Activated CD4-positive, alpha-beta T cell treated with anti-CD3 and anti-CD28 coated beads for 36 hours (primary cell): ENCODE measurements around the gene RNGTT. TPM values are rescaled to one million over a fixed set of nuclear protein-coding genes. Genes with fewer than 3 reads are reported as not detected.
"Not testable (repeated sequence)": the region's sequence is repeated elsewhere in the genome, so short reads cannot be mapped to it uniquely, and the experiment has no call there.

ENCODE experiments used
- ATAC-seq: fragments of 200-7000 bp; cut with Tn5 transposase; one replicate; pipeline ENCODE4 v1.10.0; 2021; ENCODE audit warnings: mild to moderate bottlenecking, moderate library complexity
- CTCF ChIA-PET: fragments of 350-600 bp; sonication (Branson Sonifier 250); formaldehyde crosslinking; loops from one replicate; lab custom pipeline; 2021; ENCODE audit warnings: antibody characterized with exemption; lab: Charles Lee
- POLR2A ChIA-PET: fragments of 350-600 bp; sonication (Branson Sonifier 250); formaldehyde crosslinking; loops from one replicate; lab custom pipeline; 2021; ENCODE audit warnings: antibody characterized with exemption, inconsistent platforms; lab: Charles Lee
- DNase-seq: peaks from one replicate; pipeline ENCODE4 v3.0.0-alpha.2; 2020
- H3K27ac Mint-ChIP-seq: one replicate; pipeline ENCODE4 v1.8.0; 2021; ENCODE audit warnings: mixed read lengths
- H3K27me3 Mint-ChIP-seq: one replicate; pipeline ENCODE4 v1.8.0; 2021; ENCODE audit warnings: mixed read lengths
- H3K36me3 Mint-ChIP-seq: one replicate; pipeline ENCODE4 v1.8.0; 2021; ENCODE audit warnings: low read depth, mixed read lengths
- H3K4me1 Mint-ChIP-seq: one replicate; pipeline ENCODE4 v1.8.0; 2021; ENCODE audit warnings: mixed read lengths
- H3K4me3 Mint-ChIP-seq: one replicate; pipeline ENCODE4 v1.8.0; 2021; ENCODE audit warnings: mild to moderate bottlenecking, moderate library complexity, mixed read lengths
- H3K9me3 Mint-ChIP-seq: one replicate; pipeline ENCODE4 v1.8.0; 2021; ENCODE audit warnings: low read depth, mixed read lengths
- intact Hi-C, 2 experiments: fragments of 100-400 bp; cut with DNase I in 1 of 2; cut with micrococcal nuclease in 1 of 2; formaldehyde crosslinking; loops; one replicate each; pipeline versions ENCODE4 v1.14.2 to v1.15.1; 2022 to 2024; cut with DNase I, micrococcal nuclease
- total RNA-seq, 2 experiments: library from RNA; stranded (reverse); gene quantifications; one replicate each; pipeline ENCODE4 v1.2.3, GENCODE V29; 2021

The RNGTT gene
- total RNA-seq, 2 experiments from 2014 or later: 17.5 to 21.5 TPM

DNA sequence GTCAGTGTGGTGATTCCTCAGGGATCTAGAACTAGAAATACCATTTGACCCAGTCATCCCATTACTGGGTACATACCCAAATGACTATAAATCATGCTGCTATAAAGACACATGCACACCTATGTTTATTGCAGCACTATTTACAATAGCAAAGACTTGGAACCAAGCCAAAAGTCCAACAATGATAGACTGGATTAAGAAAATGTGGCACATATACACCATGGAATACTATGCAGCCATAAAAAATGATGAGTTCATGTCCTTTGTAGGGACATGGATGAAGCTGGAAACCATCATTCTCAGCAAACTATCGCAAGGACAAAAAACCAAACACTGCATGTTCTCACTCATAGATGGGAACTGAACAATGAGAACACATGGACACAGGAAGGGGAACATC, 247.0 kb downstream of the RNGTT start:
- H3K9me3 Mint-ChIP-seq, POLR2A ChIA-PET, H3K4me3 Mint-ChIP-seq, H3K27me3 Mint-ChIP-seq, DNase-seq, H3K27ac Mint-ChIP-seq, ATAC-seq, H3K4me1 Mint-ChIP-seq, intact Hi-C loops: not testable (repeated sequence)
- peaks cover 19% of the 10 kb centered on the region for H3K36me3 Mint-ChIP-seq
- CTCF ChIA-PET: interaction anchor here (1.5 kb wide), 1 partner anchor 12 kb away, joined by 8 read pairs; no protein-coding TSS in a partner anchor

GRCh38 chr6:88712243-88712936, 251.0 kb downstream of the RNGTT start:
- no peak overlapping the region for H3K4me3 Mint-ChIP-seq
- CTCF ChIA-PET: interaction anchor here (0.7 kb wide), 2 partner anchors 57 to 159 kb away, joined by 3 read pairs; no protein-coding TSS in a partner anchor
- H3K36me3 Mint-ChIP-seq: peaks cover 13% of the 10 kb centered on the region
- no peaks in the 10 kb centered on the region for H3K27me3 Mint-ChIP-seq
- peaks cover 4% of the 10 kb centered on the region for H3K4me1 Mint-ChIP-seq
- no peak overlapping the region for H3K27ac Mint-ChIP-seq
- H3K9me3 Mint-ChIP-seq: no peaks in the 10 kb centered on the region
- POLR2A ChIA-PET: no interaction called here
- DNase-seq (no peak), ATAC-seq (no peak)
- intact Hi-C loops: no loop called here

DNA sequence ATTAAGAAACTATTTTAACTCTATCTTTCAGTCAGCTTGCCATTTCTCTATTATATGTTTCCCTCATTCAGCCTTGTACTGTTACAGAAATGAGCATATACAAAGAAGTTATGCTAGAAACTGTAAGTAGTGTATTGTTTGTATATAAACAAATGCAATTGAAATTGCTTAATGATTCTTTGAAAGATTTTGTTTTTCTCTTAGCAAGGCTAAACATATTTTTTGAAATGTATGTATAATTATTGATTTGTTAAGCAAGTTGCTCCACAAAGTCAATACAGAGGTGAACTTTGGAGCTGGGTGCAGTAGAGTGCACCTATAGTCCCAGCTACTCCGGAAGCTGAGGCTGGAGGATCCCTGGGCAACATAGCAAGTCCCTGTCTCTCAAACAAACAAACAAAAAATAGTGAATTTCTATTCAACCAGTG, 253.6 kb downstream of the RNGTT start:
- Mint-ChIP-seq H3K36me3 (peaks cover 7% of the 10 kb centered on the region), H3K27me3 (no peaks in the 10 kb centered on the region), H3K27ac (no peak overlapping the region), H3K4me1 (peaks cover 11% of the 10 kb centered on the region), H3K9me3 (no peaks in the 10 kb centered on the region), H3K4me3 (no peak overlapping the region)
- ATAC-seq: no peak
- CTCF ChIA-PET: no interaction called here
- intact Hi-C loops: no loop called here
- POLR2A ChIA-PET: no interaction called here
- DNase-seq: no peak

- intact Hi-C loops: no loop called here
- H3K27ac Mint-ChIP-seq: no peak overlapping the region
- peaks cover 3% of the 10 kb centered on the region for H3K9me3 Mint-ChIP-seq
- ChIA-PET CTCF (no interaction called here), POLR2A (interaction anchor here (0.6 kb wide), 1 partner anchor 163 kb away, joined by 3 read pairs; no protein-coding TSS in a partner anchor)
- no peaks in the 10 kb centered on the region for H3K27me3 Mint-ChIP-seq
- DNase-seq (no peak), ATAC-seq (no peak)
- peaks cover 18% of the 10 kb centered on the region for H3K4me1 Mint-ChIP-seq
- peaks cover 6% of the 10 kb centered on the region for H3K36me3 Mint-ChIP-seq
- H3K4me3 Mint-ChIP-seq: no peak overlapping the region
Observed at GRCh38 chr6:88708197-88708744, 255.1 kb downstream of the RNGTT start.

- ATAC-seq: peak; percentile 51
- peaks cover 3% of the 10 kb centered on the region for H3K9me3 Mint-ChIP-seq
- no peaks in the 10 kb centered on the region for H3K27me3 Mint-ChIP-seq
- CTCF ChIA-PET: no interaction called here
- H3K27ac Mint-ChIP-seq: no peak overlapping the region
- peaks cover 10% of the 10 kb centered on the region for H3K36me3 Mint-ChIP-seq
- H3K4me3 Mint-ChIP-seq: no peak overlapping the region
- DNase-seq: no peak
- peaks cover 19% of the 10 kb centered on the region for H3K4me1 Mint-ChIP-seq
- intact Hi-C loops: no loop called here
- POLR2A ChIA-PET: no interaction called here
Observed at GRCh38 chr6:88705601-88706000, 257.8 kb downstream of the RNGTT start.

DNA sequence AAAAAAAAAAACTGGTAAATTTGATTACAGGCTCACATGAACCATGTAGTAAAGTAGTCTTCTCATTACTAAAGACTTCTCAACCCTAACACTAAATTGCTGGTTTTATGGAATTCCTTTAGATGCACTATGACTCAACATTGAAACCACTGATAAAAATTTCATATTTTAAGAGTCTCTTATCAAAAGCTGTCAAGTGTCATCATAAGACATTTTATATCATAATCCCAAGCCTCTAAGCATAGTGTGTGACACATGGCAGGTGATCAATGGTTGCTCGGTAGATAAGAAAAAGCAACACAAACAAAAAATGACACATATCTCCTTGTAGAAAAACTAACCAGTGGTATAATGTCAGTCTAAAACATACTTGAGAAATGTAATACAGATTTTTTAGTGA, 258.4 kb downstream of the RNGTT start:
- ChIA-PET POLR2A (no interaction called here), CTCF (no interaction called here)
- Mint-ChIP-seq H3K36me3 (peaks cover 10% of the 10 kb centered on the region), H3K27ac (no peak overlapping the region), H3K4me1 (peaks cover 24% of the 10 kb centered on the region), H3K4me3 (no peak overlapping the region), H3K9me3 (peaks cover 3% of the 10 kb centered on the region), H3K27me3 (no peaks in the 10 kb centered on the region)
- intact Hi-C loops: no loop called here
- ATAC-seq (peak; percentile 51), DNase-seq (no peak)

DNA sequence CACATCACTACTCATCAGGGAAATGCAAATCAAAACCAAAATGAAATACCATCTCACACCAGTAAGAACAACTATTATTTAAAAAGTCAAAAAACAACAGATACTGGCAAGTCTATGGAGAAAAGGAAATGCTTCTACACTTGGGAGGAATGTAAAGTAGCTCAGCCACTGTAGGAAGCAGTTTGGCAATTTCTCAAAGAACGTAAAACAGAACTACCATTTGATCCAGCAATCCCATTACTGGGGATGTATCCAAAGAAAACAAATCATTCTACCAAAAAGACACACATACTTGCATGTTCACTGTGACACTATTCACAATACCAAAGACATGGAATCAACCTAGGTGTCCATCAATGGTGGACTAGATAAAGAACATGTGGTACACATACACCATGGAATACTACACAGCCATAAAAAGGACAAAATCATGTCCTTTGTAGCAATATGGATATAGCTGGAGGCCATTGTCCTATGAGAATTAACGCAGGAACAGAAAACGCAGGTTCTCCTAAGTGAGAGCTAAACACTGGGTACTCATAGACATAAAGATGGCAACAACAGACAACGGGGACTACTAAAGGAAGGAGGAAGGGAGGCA, 260.4 kb downstream of the RNGTT start:
- ATAC-seq (no peak), DNase-seq (no peak)
- H3K4me3 Mint-ChIP-seq: no peak overlapping the region
- peaks cover 10% of the 10 kb centered on the region for H3K36me3 Mint-ChIP-seq
- no peak overlapping the region for H3K27ac Mint-ChIP-seq
- POLR2A ChIA-PET: no interaction called here
- CTCF ChIA-PET: interaction anchor here (1.3 kb wide), 1 partner anchor 78 kb away, joined by 3 read pairs; no protein-coding TSS in a partner anchor
- H3K27me3 Mint-ChIP-seq: no peaks in the 10 kb centered on the region
- intact Hi-C loops: no loop called here
- H3K4me1 Mint-ChIP-seq: peaks cover 28% of the 10 kb centered on the region
- peaks cover 3% of the 10 kb centered on the region for H3K9me3 Mint-ChIP-seq

GRCh38 chr6:88698661-88699060, 264.8 kb downstream of the RNGTT start:
- no peak overlapping the region for H3K27ac Mint-ChIP-seq
- ChIA-PET POLR2A (no interaction called here), CTCF (no interaction called here)
- no peak for DNase-seq
- no peak overlapping the region for H3K4me3 Mint-ChIP-seq
- peaks cover 10% of the 10 kb centered on the region for H3K9me3 Mint-ChIP-seq
- peaks cover 13% of the 10 kb centered on the region for H3K4me1 Mint-ChIP-seq
- no peak for ATAC-seq
- intact Hi-C loops: no loop called here
- H3K27me3 Mint-ChIP-seq: no peaks in the 10 kb centered on the region
- H3K36me3 Mint-ChIP-seq: peaks cover 21% of the 10 kb centered on the region

DNA sequence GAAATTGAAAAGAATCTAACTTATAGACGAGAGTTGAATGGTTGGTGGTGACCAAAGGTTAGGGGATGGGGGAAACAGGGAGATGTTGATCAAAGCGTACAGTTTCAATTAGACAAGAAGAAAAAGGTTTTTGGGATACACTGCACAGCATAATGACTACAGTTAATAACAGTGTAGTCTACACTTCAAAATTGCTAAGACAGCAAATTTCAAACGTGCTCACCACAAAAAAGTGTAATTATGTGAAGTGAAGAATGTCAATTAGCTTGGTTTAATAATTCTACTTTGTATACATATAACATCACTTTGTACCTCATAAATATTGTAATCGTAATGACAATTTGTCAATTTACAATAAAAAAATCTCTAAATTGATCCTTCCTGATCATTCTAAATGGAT, 267.5 kb downstream of the RNGTT start:
- intact Hi-C loops: no loop called here
- DNase-seq: no peak
- Mint-ChIP-seq H3K9me3 (peaks cover 9% of the 10 kb centered on the region), H3K27ac (no peak overlapping the region), H3K27me3 (no peaks in the 10 kb centered on the region), H3K36me3 (peaks cover 23% of the 10 kb centered on the region), H3K4me3 (no peak overlapping the region), H3K4me1 (peaks cover 9% of the 10 kb centered on the region)
- ATAC-seq: no peak
- POLR2A ChIA-PET: no interaction called here
- CTCF ChIA-PET: no interaction called here

- intact Hi-C loops: no loop called here
- ATAC-seq (no peak), DNase-seq (no peak)
- POLR2A ChIA-PET: no interaction called here
- Mint-ChIP-seq H3K4me3 (no peak overlapping the region), H3K4me1 (no peaks in the 10 kb centered on the region), H3K27me3 (no peaks in the 10 kb centered on the region), H3K9me3 (peaks cover 3% of the 10 kb centered on the region), H3K36me3 (peaks cover 14% of the 10 kb centered on the region), H3K27ac (no peak overlapping the region)
- CTCF ChIA-PET: no interaction called here
Observed at GRCh38 chr6:88683734-88684133, 279.7 kb downstream of the RNGTT start.

GRCh38 chr6:88680654-88681053, 282.8 kb downstream of the RNGTT start:
- Mint-ChIP-seq H3K4me3 (no peak overlapping the region), H3K36me3 (peaks cover 18% of the 10 kb centered on the region), H3K27ac (no peak overlapping the region), H3K9me3 (no peaks in the 10 kb centered on the region), H3K4me1 (no peaks in the 10 kb centered on the region), H3K27me3 (no peaks in the 10 kb centered on the region)
- intact Hi-C loops: no loop called here
- POLR2A ChIA-PET: no interaction called here
- no peak for DNase-seq
- CTCF ChIA-PET: no interaction called here
- no peak for ATAC-seq

DNA sequence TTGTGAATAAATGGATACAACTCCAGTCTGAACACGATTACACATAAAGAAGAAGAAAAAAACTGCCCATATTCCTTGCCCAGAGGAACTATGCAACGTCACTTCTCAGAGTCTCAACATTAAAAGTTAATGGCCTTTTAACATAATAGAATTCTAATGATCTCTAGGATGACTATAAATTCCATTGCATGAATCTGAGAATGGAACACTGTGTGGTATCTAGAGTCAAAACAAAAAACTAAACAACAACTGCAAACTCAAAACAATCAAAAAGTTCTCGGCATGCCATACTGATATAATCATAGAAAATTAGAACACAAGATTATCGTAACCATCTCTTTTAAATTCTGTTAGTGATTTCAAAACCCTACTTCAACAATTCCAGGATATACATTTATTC, 283.6 kb downstream of the RNGTT start:
- Mint-ChIP-seq H3K4me1 (no peaks in the 10 kb centered on the region), H3K27me3 (no peaks in the 10 kb centered on the region), H3K9me3 (no peaks in the 10 kb centered on the region), H3K27ac (no peak overlapping the region), H3K4me3 (no peak overlapping the region), H3K36me3 (peaks cover 18% of the 10 kb centered on the region)
- intact Hi-C loops: no loop called here
- ATAC-seq: no peak
- CTCF ChIA-PET: no interaction called here
- no peak for DNase-seq
- POLR2A ChIA-PET: no interaction called here
